HL-60 (cell line): ENCODE data around the gene DYRK1A.

Source experiments
- CTCF ChIP-seq: IDR thresholded peaks from one replicate; pipeline ENCODE4 v1.5.1; 2011; ENCODE audit warnings: low read length, control low read depth, inconsistent platforms; ENCODE audit not compliant: insufficient read depth
- POLR2AphosphoS5 ChIP-seq: IDR thresholded peaks from 2 replicates; pipeline ENCODE4 v1.6.1; 2012; ENCODE audit warnings: low read depth
- REST ChIP-seq: IDR thresholded peaks from 2 replicates; pipeline ENCODE4 v1.6.1; 2012; ENCODE audit warnings: low read depth; ENCODE audit not compliant: insufficient replicate concordance

GRCh38 chr21:37548521-37548981 is 182.0 kb downstream of the DYRK1A start:
- TF ChIP-seq CTCF, result no peak
- TF ChIP-seq REST, result no peak
- TF ChIP-seq POLR2AphosphoS5, result no peak
